HEK293 (cell line): Measurements from ENCODE around the gene TTLL11.

Source experiments
- CTCF ChIA-PET: fragments of 350-600 bp; formaldehyde crosslinking; extraction: SDS; loops from one replicate; lab custom pipeline; 2021; ENCODE audit warnings: antibody characterized with exemption; lab: Yijun Ruan, JAX
- POLR2A ChIA-PET: fragments of 300-600 bp; formaldehyde crosslinking; extraction: SDS; loops from one replicate; lab custom pipeline; 2020; ENCODE audit warnings: antibody characterized with exemption, inconsistent platforms; lab: Yijun Ruan, JAX
- H3K27ac ChIP-seq: fragments of 200-500 bp; sonication (Bioruptor generic); 2 replicates; pipeline ENCODE4 v1.5.1; 2014; ENCODE audit warnings: low read depth, low read length, control low read depth, inconsistent platforms; ENCODE audit errors: extremely low read depth
- H3K36me3 ChIP-seq, 2 experiments: fragments of 200-500 bp in 1 of 2; sonication (Bioruptor generic) in 1 of 2; 1 replicate in 1 of 2; 2 replicates in 1 of 2; pipeline ENCODE4 v1.5.1; 2014 to 2017; ENCODE audit warnings: inconsistent platforms in 2 of 2, low read length in 2 of 2; ENCODE audit not compliant: control insufficient read depth in 2 of 2, insufficient read depth in 1 of 2
- H3K4me1 ChIP-seq: fragments of 200-500 bp; sonication (Bioruptor generic); 2 replicates; pipeline ENCODE4 v1.5.1; 2014; ENCODE audit warnings: mild to moderate bottlenecking, low read length, inconsistent platforms; ENCODE audit not compliant: control insufficient read depth, insufficient read depth
- H3K4me3 ChIP-seq: 2 replicates; pipeline ENCODE4 v1.5.1; 2011; ENCODE audit warnings: low read depth, mild to moderate bottlenecking, control low read depth, low read length, moderate library complexity
- H3K9me3 ChIP-seq: fragments of 200-500 bp; sonication (Bioruptor generic); 2 replicates; pipeline ENCODE4 v1.5.1; 2014; ENCODE audit warnings: low read depth, low read length, inconsistent platforms; ENCODE audit not compliant: control insufficient read depth, insufficient read depth
- EGR2 ChIP-seq: fragments of 450-650 bp; formaldehyde crosslinking; IDR thresholded peaks from 2 replicates; pipeline ENCODE4 v1.5.1; 2016; ENCODE audit warnings: low read depth, missing biosample characterization, missing genetic modification characterization
- GFI1B ChIP-seq: fragments of 450-650 bp; formaldehyde crosslinking; IDR thresholded peaks from 2 replicates; pipeline ENCODE4 v1.5.1; 2016; ENCODE audit warnings: missing biosample characterization, missing genetic modification characterization
- RBAK ChIP-seq: fragments of 450-650 bp; formaldehyde crosslinking; IDR thresholded peaks from 2 replicates; pipeline ENCODE4 v1.5.1; 2016; ENCODE audit warnings: missing biosample characterization, missing genetic modification characterization
- ZBTB1 ChIP-seq: fragments of 450-650 bp; formaldehyde crosslinking; IDR thresholded peaks from 2 replicates; pipeline ENCODE4 v1.5.1; 2016; ENCODE audit warnings: missing biosample characterization, missing genetic modification characterization
- ZNF24 ChIP-seq: fragments of 450-650 bp; formaldehyde crosslinking; IDR thresholded peaks from 2 replicates; pipeline ENCODE4 v1.5.1; 2016; ENCODE audit warnings: missing biosample characterization, missing genetic modification characterization
- ZNF501 ChIP-seq: fragments of 450-650 bp; formaldehyde crosslinking; IDR thresholded peaks from 2 replicates; pipeline ENCODE4 v1.5.1; 2016; ENCODE audit warnings: missing biosample characterization, missing genetic modification characterization
- ZNF544 ChIP-seq: fragments of 450-650 bp; formaldehyde crosslinking; IDR thresholded peaks from 2 replicates; pipeline ENCODE4 v1.5.0; 2017; ENCODE audit warnings: missing biosample characterization, missing genetic modification characterization
- ZNF549 ChIP-seq: fragments of 450-650 bp; IDR thresholded peaks from 2 replicates; pipeline ENCODE4 v1.5.1; 2018; ENCODE audit warnings: missing biosample characterization, missing genetic modification characterization, mild to moderate bottlenecking, inconsistent platforms, moderate library complexity
- ZNF610 ChIP-seq: fragments of 450-650 bp; formaldehyde crosslinking; IDR thresholded peaks from 2 replicates; pipeline ENCODE4 v1.5.1; 2016; ENCODE audit warnings: missing biosample characterization, missing genetic modification characterization, borderline replicate concordance
- ZNF658 ChIP-seq: fragments of 450-650 bp; formaldehyde crosslinking; IDR thresholded peaks from 2 replicates; pipeline ENCODE4; 2016; ENCODE audit warnings: missing biosample characterization, missing genetic modification characterization
- ZNF785 ChIP-seq: fragments of 450-650 bp; formaldehyde crosslinking; IDR thresholded peaks from 2 replicates; pipeline ENCODE4 v1.5.1; 2016; ENCODE audit warnings: missing biosample characterization, missing genetic modification characterization
- TF ChIP-seq, protein P1 (sequence below): fragments of 450-650 bp; formaldehyde crosslinking; IDR thresholded peaks from 2 replicates; pipeline ENCODE4 v1.5.1; 2016; ENCODE audit warnings: missing biosample characterization, missing genetic modification characterization
- TF ChIP-seq, protein P2 (sequence below): fragments of 450-650 bp; formaldehyde crosslinking; IDR thresholded peaks from 2 replicates; pipeline ENCODE4 v1.5.1; 2016; ENCODE audit warnings: missing biosample characterization, missing genetic modification characterization
- TF ChIP-seq, protein P3 (sequence below): fragments of 450-650 bp; formaldehyde crosslinking; IDR thresholded peaks from 2 replicates; pipeline ENCODE4 v1.5.0; 2017; ENCODE audit warnings: missing biosample characterization, missing genetic modification characterization, borderline replicate concordance
- TF ChIP-seq, protein P4 (sequence below): fragments of 450-650 bp; formaldehyde crosslinking; IDR thresholded peaks from 2 replicates; pipeline ENCODE4 v1.5.1; 2017; ENCODE audit warnings: missing biosample characterization, missing genetic modification characterization
- TF ChIP-seq, protein P5 (sequence below): fragments of 450-650 bp; formaldehyde crosslinking; IDR thresholded peaks from 2 replicates; pipeline ENCODE4 v1.5.1; 2016; ENCODE audit warnings: missing biosample characterization, missing genetic modification characterization

TTLL11 gene

DNA sequence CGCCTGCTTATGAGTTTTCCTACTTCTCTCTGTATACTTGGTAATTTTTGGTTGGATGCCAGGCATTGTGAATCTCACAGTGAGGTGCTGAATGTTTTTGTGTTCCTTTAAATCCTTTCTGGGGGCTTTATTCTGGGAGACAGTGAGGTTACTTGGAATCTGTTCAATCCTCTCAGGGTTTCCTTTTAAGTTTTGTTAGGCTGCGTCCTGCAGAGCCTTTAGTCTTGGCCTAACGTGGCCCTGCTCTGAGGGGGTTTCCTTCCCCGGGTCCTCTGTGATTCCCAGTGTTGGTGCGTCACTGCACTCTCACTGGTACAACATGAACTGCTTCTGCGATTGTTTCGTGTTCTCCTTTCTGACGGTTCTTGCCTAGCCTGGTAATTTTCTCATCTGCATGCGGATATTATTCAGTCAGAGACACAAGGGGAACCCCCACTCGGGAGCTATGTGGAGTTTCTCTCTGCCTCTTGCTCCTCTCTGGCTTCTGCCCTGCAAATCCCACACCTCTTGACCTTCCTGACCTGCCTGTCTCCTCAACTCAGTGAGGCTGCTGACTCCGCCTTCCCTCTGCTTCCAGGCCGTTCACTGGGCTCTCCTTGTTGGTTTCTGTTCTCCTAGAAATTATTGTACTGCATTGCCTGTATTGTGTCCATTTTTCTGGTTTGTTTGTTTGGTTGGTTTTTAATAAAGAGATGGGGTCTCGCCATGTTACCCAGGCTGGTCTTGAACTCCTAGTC lies 313.6 kb downstream of the TTLL11 start:
- ChIA-PET POLR2A (no interaction called here), CTCF (no interaction called here)
- no peak overlapping the region for H3K4me3 ChIP-seq
- H3K4me1 ChIP-seq: no peaks in the 10 kb centered on the region
- H3K36me3 ChIP-seq: peaks cover 0 to 80% of the 10 kb centered on the region in 2 experiments; a peak in 2 of 3 replicates
- H3K27ac ChIP-seq: no peak overlapping the region
- no peaks in the 10 kb centered on the region for H3K9me3 ChIP-seq
- TF ChIP-seq, protein P1, sequence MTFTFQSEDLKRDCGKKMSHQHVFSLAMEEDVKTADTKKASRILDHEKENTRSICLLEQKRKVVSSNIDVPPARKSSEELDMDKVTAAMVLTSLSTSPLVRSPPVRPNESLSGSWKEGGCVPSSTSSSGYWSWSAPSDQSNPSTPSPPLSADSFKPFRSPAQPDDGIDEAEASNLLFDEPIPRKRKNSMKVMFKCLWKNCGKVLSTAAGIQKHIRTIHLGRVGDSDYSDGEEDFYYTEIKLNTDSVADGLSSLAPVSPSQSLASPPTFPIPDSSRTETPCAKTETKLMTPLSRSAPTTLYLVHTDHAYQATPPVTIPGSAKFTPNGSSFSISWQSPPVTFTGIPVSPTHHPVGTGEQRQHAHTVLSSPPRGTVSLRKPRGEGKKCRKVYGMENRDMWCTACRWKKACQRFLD (tag by site-specific recombination): no peak
- TF ChIP-seq ZNF549 (tag by site-specific recombination): no peak
- TF ChIP-seq, protein P2, sequence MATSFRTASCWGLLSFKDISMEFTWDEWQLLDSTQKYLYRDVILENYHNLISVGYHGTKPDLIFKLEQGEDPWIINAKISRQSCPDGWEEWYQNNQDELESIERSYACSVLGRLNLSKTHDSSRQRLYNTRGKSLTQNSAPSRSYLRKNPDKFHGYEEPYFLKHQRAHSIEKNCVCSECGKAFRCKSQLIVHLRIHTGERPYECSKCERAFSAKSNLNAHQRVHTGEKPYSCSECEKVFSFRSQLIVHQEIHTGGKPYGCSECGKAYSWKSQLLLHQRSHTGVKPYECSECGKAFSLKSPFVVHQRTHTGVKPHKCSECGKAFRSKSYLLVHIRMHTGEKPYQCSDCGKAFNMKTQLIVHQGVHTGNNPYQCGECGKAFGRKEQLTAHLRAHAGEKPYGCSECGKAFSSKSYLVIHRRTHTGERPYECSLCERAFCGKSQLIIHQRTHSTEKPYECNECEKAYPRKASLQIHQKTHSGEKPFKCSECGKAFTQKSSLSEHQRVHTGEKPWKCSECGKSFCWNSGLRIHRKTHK (tag by site-specific recombination): peak; percentile 72; the same call in 1 of the 2 replicates

DNA sequence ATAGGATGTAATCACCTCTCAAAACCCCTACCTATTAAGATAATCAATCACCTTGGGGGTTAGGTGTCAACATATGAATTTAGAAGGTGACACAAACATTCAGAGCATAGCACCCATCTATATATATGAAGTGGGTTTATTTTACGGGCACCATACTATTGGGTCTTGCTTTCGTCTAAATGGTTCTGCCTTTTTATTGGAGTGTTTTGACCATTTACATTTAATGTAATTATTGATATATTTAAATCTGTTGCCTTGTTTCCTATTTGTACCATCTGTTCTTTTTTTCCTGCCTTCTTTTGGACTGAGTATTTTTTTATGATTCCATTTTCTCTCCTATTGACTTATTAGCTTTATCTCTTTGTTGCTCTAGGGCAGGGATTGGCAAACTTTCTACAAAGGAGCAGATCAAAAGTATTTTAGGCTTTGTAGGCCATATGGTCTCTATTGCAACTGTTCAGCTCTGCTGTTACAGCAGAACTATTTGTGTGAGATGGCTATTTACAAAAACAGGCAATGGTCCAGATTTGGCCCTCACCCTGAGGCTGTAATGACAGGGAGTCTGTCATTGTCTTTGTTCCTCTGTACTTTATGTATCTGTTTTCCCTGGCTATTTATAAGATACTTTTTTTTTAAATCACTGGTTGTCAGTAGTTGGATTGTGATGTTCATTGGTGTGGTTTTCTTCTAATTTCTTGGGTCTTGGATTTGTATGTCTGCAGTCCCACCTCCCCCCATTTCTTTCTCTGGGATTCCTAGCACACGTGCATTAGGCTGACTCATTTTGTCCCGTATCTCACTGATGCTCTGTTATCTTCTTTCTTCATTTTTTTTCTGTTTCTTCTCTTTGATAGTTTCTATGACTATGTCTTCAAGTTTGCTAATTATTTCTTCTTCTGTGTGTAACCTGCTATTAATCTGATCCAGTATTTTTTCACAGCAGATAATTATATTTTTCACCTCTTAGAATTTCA lies 314.6 kb downstream of the TTLL11 start:
- H3K4me1 ChIP-seq: no peaks in the 10 kb centered on the region
- CTCF ChIA-PET: interaction anchor here (0.6 to 1.5 kb wide), 3 partner anchors 35 to 153 kb away, joined by 3 to 4 read pairs (median 4); no protein-coding TSS in a partner anchor
- no peaks in the 10 kb centered on the region for H3K9me3 ChIP-seq
- POLR2A ChIA-PET: no interaction called here
- H3K4me3 ChIP-seq: no peak overlapping the region
- TF ChIP-seq ZNF501 (tag by site-specific recombination) (no peak), ZNF658 (tag by site-specific recombination) (no peak), EGR2 (tag by site-specific recombination) (no peak)
- TF ChIP-seq, all 188 proteins: peak for 0
- Histone ChIP-seq H3K27ac (no peak overlapping the region), H3K36me3 (peaks cover 0 to 87% of the 10 kb centered on the region in 2 experiments; a peak in 2 of 3 replicates)

DNA sequence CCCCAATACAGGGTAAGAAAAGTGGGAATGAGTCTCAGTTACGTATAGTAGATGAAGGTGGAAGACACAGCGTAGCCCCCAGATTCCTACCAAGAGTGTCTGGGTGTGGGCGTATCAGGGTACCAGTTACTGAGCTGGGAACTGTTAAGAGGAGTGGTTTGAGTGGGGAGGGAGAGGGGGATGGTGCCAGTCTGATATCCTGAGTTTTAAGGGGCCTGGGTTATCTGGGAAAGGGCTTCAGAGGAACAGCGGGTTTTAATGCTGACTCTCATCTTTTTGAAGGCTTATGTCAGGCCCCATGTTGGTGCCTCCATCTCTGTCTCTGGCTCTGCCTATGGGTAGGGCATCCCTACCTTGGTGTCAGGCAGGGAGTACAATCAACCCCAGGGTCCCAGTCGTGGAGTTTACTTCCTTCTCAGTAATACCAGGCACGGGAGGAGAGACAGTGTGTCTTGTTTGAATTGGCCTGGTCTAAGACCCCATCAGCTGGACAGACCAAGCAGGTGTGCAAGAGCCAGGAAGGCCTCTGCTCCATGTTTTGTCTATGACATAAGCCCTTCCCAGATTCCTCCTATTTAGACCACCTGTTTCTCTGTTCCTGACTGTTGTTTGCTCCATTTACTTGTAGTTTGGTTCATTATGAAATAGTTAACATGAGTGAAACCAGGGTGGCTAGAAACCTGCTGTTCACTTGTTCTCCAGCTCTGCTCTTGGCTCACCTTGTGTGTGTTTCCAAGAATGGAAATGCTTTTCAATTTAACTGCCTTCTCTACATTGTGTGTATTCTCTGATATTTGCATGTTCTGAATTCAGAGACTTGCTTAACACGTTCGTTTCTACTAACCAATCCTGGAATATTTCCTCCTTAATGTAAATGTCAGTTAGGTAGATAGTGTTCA lies 316.1 kb downstream of the TTLL11 start:
- POLR2A ChIA-PET: no interaction called here
- TF ChIP-seq RBAK (tag by site-specific recombination) (no peak), GFI1B (tag by site-specific recombination) (no peak), ZNF785 (tag by site-specific recombination) (no peak), ZNF610 (tag by site-specific recombination) (no peak), ZBTB1 (tag by site-specific recombination) (no peak), ZNF544 (tag by site-specific recombination) (no peak), ZNF24 (tag by site-specific recombination) (no peak)
- TF ChIP-seq, protein P3, sequence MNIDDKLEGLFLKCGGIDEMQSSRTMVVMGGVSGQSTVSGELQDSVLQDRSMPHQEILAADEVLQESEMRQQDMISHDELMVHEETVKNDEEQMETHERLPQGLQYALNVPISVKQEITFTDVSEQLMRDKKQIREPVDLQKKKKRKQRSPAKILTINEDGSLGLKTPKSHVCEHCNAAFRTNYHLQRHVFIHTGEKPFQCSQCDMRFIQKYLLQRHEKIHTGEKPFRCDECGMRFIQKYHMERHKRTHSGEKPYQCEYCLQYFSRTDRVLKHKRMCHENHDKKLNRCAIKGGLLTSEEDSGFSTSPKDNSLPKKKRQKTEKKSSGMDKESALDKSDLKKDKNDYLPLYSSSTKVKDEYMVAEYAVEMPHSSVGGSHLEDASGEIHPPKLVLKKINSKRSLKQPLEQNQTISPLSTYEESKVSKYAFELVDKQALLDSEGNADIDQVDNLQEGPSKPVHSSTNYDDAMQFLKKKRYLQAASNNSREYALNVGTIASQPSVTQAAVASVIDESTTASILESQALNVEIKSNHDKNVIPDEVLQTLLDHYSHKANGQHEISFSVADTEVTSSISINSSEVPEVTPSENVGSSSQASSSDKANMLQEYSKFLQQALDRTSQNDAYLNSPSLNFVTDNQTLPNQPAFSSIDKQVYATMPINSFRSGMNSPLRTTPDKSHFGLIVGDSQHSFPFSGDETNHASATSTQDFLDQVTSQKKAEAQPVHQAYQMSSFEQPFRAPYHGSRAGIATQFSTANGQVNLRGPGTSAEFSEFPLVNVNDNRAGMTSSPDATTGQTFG: no peak
- TF ChIP-seq, protein P4, sequence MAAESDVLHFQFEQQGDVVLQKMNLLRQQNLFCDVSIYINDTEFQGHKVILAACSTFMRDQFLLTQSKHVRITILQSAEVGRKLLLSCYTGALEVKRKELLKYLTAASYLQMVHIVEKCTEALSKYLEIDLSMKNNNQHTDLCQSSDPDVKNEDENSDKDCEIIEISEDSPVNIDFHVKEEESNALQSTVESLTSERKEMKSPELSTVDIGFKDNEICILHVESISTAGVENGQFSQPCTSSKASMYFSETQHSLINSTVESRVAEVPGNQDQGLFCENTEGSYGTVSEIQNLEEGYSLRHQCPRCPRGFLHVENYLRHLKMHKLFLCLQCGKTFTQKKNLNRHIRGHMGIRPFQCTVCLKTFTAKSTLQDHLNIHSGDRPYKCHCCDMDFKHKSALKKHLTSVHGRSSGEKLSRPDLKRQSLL (tag by site-specific recombination): no peak
- TF ChIP-seq, protein P5, sequence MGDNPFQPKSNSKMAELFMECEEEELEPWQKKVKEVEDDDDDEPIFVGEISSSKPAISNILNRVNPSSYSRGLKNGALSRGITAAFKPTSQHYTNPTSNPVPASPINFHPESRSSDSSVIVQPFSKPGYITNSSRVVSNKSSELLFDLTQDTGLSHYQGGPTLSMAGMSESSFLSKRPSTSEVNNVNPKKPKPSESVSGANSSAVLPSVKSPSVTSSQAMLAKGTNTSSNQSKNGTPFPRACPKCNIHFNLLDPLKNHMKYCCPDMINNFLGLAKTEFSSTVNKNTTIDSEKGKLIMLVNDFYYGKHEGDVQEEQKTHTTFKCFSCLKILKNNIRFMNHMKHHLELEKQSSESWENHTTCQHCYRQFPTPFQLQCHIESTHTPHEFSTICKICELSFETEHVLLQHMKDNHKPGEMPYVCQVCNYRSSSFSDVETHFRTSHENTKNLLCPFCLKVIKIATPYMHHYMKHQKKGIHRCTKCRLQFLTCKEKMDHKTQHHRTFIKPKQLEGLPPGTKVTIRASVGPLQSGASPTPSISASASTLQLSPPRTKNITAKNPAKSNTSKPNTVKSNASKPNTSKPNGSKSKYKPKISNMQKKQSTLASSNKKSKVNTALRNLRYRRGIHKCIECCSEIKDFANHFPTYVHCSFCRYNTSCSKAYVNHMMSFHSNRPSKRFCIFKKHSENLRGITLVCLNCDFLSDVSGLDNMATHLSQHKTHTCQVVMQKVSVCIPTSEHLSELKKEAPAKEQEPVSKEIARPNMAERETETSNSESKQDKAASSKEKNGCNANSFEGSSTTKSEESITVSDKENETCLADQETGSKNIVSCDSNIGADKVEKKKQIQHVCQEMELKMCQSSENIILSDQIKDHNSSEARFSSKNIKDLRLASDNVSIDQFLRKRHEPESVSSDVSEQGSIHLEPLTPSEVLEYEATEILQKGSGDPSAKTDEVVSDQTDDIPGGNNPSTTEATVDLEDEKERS: no peak

More for the DNA sequence above, 316.1 kb downstream of the TTLL11 start:
- Histone ChIP-seq H3K4me1 (no peaks in the 10 kb centered on the region), H3K27ac (no peak overlapping the region), H3K9me3 (no peaks in the 10 kb centered on the region), H3K36me3 (peaks cover 0 to 87% of the 10 kb centered on the region in 2 experiments; a peak in 2 of 3 replicates), H3K4me3 (no peak overlapping the region)
- CTCF ChIA-PET: interaction anchor here (1.3 kb wide), 1 partner anchor 231 kb away, joined by 3 read pairs; no protein-coding TSS in a partner anchor
